ENCODE results near the gene ACO2. TPM values are rescaled to one million over a fixed set of nuclear protein-coding genes. Genes with fewer than 3 reads are reported as not detected.

ACO2 gene
- total RNA-seq, 1 experiment from 2014 or later = 71.5 TPM

DNA sequence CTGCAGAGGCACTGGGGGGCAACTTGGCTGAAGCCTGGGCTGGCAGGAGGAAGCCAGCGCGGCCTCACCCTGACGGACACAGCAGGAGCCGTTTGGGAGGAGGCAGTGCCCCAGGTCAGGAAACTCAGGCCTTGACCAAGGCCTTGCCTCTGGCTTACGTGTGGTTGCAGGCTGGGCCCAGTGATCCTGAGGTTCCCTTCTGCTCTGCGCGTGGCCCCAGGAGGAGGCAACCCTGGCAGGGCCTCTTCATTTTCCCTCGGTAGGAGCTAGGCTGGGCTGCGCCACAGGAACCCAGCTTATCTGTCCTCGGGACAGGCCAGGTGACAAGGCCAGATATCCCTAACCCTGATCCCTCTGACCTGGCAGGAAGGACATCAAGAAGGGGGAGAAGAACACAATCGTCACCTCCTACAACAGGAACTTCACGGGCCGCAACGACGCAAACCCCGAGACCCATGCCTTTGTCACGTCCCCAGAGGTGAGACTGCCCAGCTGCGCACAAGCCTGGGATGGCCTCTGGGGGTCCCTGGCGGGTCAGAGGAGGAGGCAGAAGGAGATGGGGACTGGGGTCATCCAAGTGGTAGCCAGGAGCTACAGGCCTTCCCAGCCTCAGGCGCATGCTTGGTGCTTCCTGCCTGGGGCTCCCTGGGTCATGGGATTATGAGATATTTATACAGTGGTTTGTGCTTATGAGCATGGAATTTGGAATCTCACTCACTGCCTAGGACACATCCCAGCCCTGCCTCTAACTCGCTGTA lies 54.7 kb downstream of the ACO2 start:
- Histone ChIP-seq H3K36me3 (ENCODE audit: control insufficient read depth, insufficient read depth, low read length) (no peaks in the 10 kb centered on the region; the same call in 1 of the 2 replicates), H3K27me3 (ENCODE audit: control insufficient read depth, insufficient read depth, low read length) (no peaks in the 10 kb centered on the region), H3K4me1 (ENCODE audit: control insufficient read depth, insufficient read depth, low read length) (peaks cover 34% of the 10 kb centered on the region), H3K4me3 (ENCODE audit: low read depth in 2 of 2, low read length in 2 of 2) (no peak overlapping the region), H3K27ac (ENCODE audit: low read length) (peak overlapping the region; percentile 57), H3K9me3 (ENCODE audit: control insufficient read depth, insufficient read depth, low read depth, low read length) (no peaks in the 10 kb centered on the region)
- DNase-seq (ENCODE audit: low read depth, low spot score) (no peak), ATAC-seq (0 out of 2 replicates have a peak, but pooled peaks have one; percentile 4)
- intact Hi-C loops (cut with micrococcal nuclease; ENCODE audit: unreplicated experiment) (no loop called here), in situ Hi-C loops (cut with HindIII; ENCODE audit: low pct_unique_long_range_greater_than_20kb, low sequenced_read_pairs) (no loop called here)
- ChIA-PET CTCF (no interaction called here), POLR2A (no interaction called here)
- no TSS peak for BruUV-seq (replicated peaks)
- TF ChIP-seq, protein P1, sequence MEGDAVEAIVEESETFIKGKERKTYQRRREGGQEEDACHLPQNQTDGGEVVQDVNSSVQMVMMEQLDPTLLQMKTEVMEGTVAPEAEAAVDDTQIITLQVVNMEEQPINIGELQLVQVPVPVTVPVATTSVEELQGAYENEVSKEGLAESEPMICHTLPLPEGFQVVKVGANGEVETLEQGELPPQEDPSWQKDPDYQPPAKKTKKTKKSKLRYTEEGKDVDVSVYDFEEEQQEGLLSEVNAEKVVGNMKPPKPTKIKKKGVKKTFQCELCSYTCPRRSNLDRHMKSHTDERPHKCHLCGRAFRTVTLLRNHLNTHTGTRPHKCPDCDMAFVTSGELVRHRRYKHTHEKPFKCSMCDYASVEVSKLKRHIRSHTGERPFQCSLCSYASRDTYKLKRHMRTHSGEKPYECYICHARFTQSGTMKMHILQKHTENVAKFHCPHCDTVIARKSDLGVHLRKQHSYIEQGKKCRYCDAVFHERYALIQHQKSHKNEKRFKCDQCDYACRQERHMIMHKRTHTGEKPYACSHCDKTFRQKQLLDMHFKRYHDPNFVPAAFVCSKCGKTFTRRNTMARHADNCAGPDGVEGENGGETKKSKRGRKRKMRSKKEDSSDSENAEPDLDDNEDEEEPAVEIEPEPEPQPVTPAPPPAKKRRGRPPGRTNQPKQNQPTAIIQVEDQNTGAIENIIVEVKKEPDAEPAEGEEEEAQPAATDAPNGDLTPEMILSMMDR (IDR thresholded peaks at IDR 0.05) = no peak
- peak; percentile 21; the same call in 1 of the 2 replicates for TF ChIP-seq POLR2AphosphoS5 (IDR thresholded peaks at IDR 0.05; ENCODE audit: low read depth, low read length)

DNA sequence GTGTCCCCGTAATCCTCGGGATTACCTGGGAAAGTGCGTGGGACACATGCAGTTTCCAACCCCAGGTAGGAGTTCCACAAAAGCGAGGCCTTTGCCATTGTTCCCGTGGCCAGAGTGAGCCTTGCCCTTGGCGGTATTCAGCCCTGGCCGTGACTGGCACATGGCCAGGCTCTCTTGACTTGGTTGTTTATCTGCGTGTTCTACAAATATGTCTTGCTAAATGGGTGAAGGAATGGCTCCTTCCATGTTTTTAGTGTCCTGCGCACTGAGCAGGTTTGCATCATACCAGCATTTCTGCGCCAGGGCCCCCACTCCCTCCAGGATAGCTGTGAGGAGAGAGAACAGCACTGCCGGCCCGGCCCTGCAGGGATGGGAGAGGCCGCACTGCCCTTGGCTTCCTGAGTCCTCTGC lies 55.3 kb downstream of the ACO2 start:
- no TSS peak for BruUV-seq (replicated peaks)
- Histone ChIP-seq H3K4me3 (ENCODE audit: low read depth in 2 of 2, low read length in 2 of 2) (no peak overlapping the region), H3K9me3 (ENCODE audit: control insufficient read depth, insufficient read depth, low read depth, low read length) (no peaks in the 10 kb centered on the region), H3K27me3 (ENCODE audit: control insufficient read depth, insufficient read depth, low read length) (no peaks in the 10 kb centered on the region), H3K4me1 (ENCODE audit: control insufficient read depth, insufficient read depth, low read length) (peaks cover 34% of the 10 kb centered on the region), H3K36me3 (ENCODE audit: control insufficient read depth, insufficient read depth, low read length) (no peaks in the 10 kb centered on the region; the same call in 1 of the 2 replicates), H3K27ac (ENCODE audit: low read length) (peak overlapping the region; percentile 57; the same call in 1 of the 2 replicates)
- DNase-seq (ENCODE audit: low read depth, low spot score) (no peak), ATAC-seq (no peak)
- POLR2A ChIA-PET = no interaction called here
- TF ChIP-seq SIN3A (IDR thresholded peaks at IDR 0.05; ENCODE audit: borderline replicate concordance, insufficient read depth, low read depth, low read length) (no peak), TCF7L2 (IDR thresholded peaks at IDR 0.05; ENCODE audit: low read depth, low read length) (no peak), POLR2AphosphoS5 (IDR thresholded peaks at IDR 0.05; ENCODE audit: low read depth, low read length) (peak; percentile 21; the same call in 1 of the 2 replicates)
- TF ChIP-seq, protein P2, sequence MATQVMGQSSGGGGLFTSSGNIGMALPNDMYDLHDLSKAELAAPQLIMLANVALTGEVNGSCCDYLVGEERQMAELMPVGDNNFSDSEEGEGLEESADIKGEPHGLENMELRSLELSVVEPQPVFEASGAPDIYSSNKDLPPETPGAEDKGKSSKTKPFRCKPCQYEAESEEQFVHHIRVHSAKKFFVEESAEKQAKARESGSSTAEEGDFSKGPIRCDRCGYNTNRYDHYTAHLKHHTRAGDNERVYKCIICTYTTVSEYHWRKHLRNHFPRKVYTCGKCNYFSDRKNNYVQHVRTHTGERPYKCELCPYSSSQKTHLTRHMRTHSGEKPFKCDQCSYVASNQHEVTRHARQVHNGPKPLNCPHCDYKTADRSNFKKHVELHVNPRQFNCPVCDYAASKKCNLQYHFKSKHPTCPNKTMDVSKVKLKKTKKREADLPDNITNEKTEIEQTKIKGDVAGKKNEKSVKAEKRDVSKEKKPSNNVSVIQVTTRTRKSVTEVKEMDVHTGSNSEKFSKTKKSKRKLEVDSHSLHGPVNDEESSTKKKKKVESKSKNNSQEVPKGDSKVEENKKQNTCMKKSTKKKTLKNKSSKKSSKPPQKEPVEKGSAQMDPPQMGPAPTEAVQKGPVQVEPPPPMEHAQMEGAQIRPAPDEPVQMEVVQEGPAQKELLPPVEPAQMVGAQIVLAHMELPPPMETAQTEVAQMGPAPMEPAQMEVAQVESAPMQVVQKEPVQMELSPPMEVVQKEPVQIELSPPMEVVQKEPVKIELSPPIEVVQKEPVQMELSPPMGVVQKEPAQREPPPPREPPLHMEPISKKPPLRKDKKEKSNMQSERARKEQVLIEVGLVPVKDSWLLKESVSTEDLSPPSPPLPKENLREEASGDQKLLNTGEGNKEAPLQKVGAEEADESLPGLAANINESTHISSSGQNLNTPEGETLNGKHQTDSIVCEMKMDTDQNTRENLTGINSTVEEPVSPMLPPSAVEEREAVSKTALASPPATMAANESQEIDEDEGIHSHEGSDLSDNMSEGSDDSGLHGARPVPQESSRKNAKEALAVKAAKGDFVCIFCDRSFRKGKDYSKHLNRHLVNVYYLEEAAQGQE (IDR thresholded peaks at IDR 0.05; ENCODE audit: insufficient read depth in 1 of 2, low read depth in 2 of 2, low read length in 1 of 2) = no peak
- TF ChIP-seq, protein P1 (IDR thresholded peaks at IDR 0.05) = no peak
- CTCF ChIA-PET = no interaction called here
- intact Hi-C loops (cut with micrococcal nuclease; ENCODE audit: unreplicated experiment) = no loop called here
- in situ Hi-C loops (cut with HindIII; ENCODE audit: low pct_unique_long_range_greater_than_20kb, low sequenced_read_pairs) = no loop called here
